Cardiac fibroblast (primary cell): ENCODE measurements around the gene LAMP5.

Source experiments
- DNase-seq, 2 donors: peaks; one replicate each; pipeline versions ENCODE4 v3.0.0 to v3.0.0-alpha.2; 2010; ENCODE audit warnings: low read depth in 2 of 2
- H3K4me3 ChIP-seq, 2 donors: replicated peaks in 1 of 2; 1 replicate in 1 of 2; 2 replicates in 1 of 2; pipeline ENCODE4 v1.5.1; 2011; ENCODE audit warnings: low read depth in 2 of 2, low read length in 2 of 2, mild to moderate bottlenecking in 2 of 2, moderate library complexity in 1 of 2
- CTCF ChIP-seq: IDR thresholded peaks from one replicate; pipeline ENCODE4 v1.5.1; 2011; ENCODE audit warnings: low read depth, mild to moderate bottlenecking, low read length, inconsistent platforms

LAMP5 gene

GRCh38 chr20:9490161-9490560, 24.2 kb upstream of the LAMP5 start:
- H3K4me3 ChIP-seq = no peak overlapping the region
- no peak for TF ChIP-seq CTCF
- no peak for DNase-seq

- no peak for TF ChIP-seq CTCF
- no peak overlapping the region for H3K4me3 ChIP-seq
- DNase-seq = no peak
Observed at GRCh38 chr20:9490631-9491030, 23.8 kb upstream of the LAMP5 start.

- TF ChIP-seq CTCF = no peak
- no peak overlapping the region for H3K4me3 ChIP-seq
- no peak for DNase-seq
Observed at GRCh38 chr20:9491324-9491723, 23.1 kb upstream of the LAMP5 start.

- no peak for TF ChIP-seq CTCF
- no peak for DNase-seq
- H3K4me3 ChIP-seq = no peak overlapping the region
Observed at GRCh38 chr20:9492067-9492466, 22.3 kb upstream of the LAMP5 start.

GRCh38 chr20:9493803-9494202, 20.6 kb upstream of the LAMP5 start:
- no peak overlapping the region for H3K4me3 ChIP-seq
- DNase-seq = no peak
- no peak for TF ChIP-seq CTCF

- no peak for DNase-seq
- H3K4me3 ChIP-seq = no peak overlapping the region
- TF ChIP-seq CTCF = no peak
Observed at GRCh38 chr20:9495701-9496100, 18.7 kb upstream of the LAMP5 start.

- no peak for DNase-seq
- TF ChIP-seq CTCF = no peak
- no peak overlapping the region for H3K4me3 ChIP-seq
Observed at GRCh38 chr20:9496155-9496554, 18.2 kb upstream of the LAMP5 start.
